GM18867 (cell line): ENCODE measurements around the gene NBEAL2.

Experiments
- ATAC-seq: cut with Tn5 transposase; IDR thresholded peaks from one replicate; pipeline ENCODE4 v1.9.1; 2021; ENCODE audit warnings: mild to moderate bottlenecking, moderate library complexity; ENCODE audit not compliant: unreplicated experiment

NBEAL2 gene

GRCh38 chr3:46942481-46943236 is 36.8 kb upstream of the NBEAL2 start:
- no peak for ATAC-seq

GRCh38 chr3:46943237-46944187 is 36.0 kb upstream of the NBEAL2 start:
- ATAC-seq, result no peak

- no peak for ATAC-seq
These were observed 35.3 kb upstream of the NBEAL2 start for GRCh38 chr3:46944191-46944590.

- no peak for ATAC-seq
These were observed 33.0 kb upstream of the NBEAL2 start for GRCh38 chr3:46946416-46946815.

GRCh38 chr3:46946856-46947545 is 32.5 kb upstream of the NBEAL2 start:
- ATAC-seq, result no peak

- ATAC-seq, result no peak
These were observed 31.9 kb upstream of the NBEAL2 start for GRCh38 chr3:46947546-46947901.

- no peak for ATAC-seq
These were observed 31.3 kb upstream of the NBEAL2 start for GRCh38 chr3:46947981-46948791.

GRCh38 chr3:46948830-46949671 is 30.4 kb upstream of the NBEAL2 start:
- ATAC-seq, result peak; percentile 55

- no peak for ATAC-seq
These were observed 29.3 kb upstream of the NBEAL2 start for GRCh38 chr3:46950177-46950576.

- ATAC-seq, result no peak
These were observed 28.7 kb upstream of the NBEAL2 start for GRCh38 chr3:46950650-46951241.

GRCh38 chr3:46952813-46953212 is 26.7 kb upstream of the NBEAL2 start:
- ATAC-seq, result no peak

- no peak for ATAC-seq
These were observed 26.0 kb upstream of the NBEAL2 start for GRCh38 chr3:46953234-46954010.

- ATAC-seq, result no peak
These were observed 25.3 kb upstream of the NBEAL2 start for GRCh38 chr3:46954178-46954577.

- no peak for ATAC-seq
These were observed 24.3 kb upstream of the NBEAL2 start for GRCh38 chr3:46955157-46955556.

GRCh38 chr3:46955801-46956259 is 23.6 kb upstream of the NBEAL2 start:
- peak; percentile 41 for ATAC-seq

- no peak for ATAC-seq
These were observed 22.2 kb upstream of the NBEAL2 start for GRCh38 chr3:46957092-46957820.

GRCh38 chr3:46958467-46959160 is 20.9 kb upstream of the NBEAL2 start:
- ATAC-seq, result no peak
